GM12878 (cell line): ENCODE measurements around the gene PAEP. TPM values are rescaled to one million over a fixed set of nuclear protein-coding genes. Genes with fewer than 3 reads are reported as not detected.
"Not testable (repeated sequence)": the region's sequence is repeated elsewhere in the genome, so short reads cannot be mapped to it uniquely, and the experiment has no call there.

ENCODE experiments used
- ATAC-seq: fragments of 200-7000 bp; cut with Tn5 transposase; 3 replicates; pipeline ENCODE4 v1.9.1; 2020; ENCODE audit warnings: mild to moderate bottlenecking, moderate library complexity
- BruUV-seq: library from RNA; stranded (reverse); fragments of 400-500 nt; replicated peaks from 2 replicates; lab custom pipeline; 2021; lab: Mats Ljungman, UMichigan
- CTCF ChIA-PET: fragments of 300-600 bp; sonication (Branson Sonifier 250); formaldehyde crosslinking; extraction: SDS; loops from one replicate; lab custom pipeline; 2021; ENCODE audit warnings: inconsistent platforms; lab: Yijun Ruan, JAX
- POLR2A ChIA-PET: fragments of 350-600 bp; formaldehyde crosslinking; extraction: SDS; loops from one replicate; lab custom pipeline; 2021; ENCODE audit warnings: inconsistent platforms; lab: Charles Lee
- RAD21 ChIA-PET: fragments of 300-600 bp; sonication (Branson Sonifier 250); formaldehyde crosslinking; loops from one replicate; lab custom pipeline; 2023; ENCODE audit warnings: antibody characterized with exemption; ENCODE audit not compliant: unreplicated experiment; lab: Charles Lee
- SMC1A ChIA-PET: fragments of 300-600 bp; sonication (Branson Sonifier 250); formaldehyde crosslinking; loops from one replicate; lab custom pipeline; 2023; ENCODE audit not compliant: unreplicated experiment, uncharacterized antibody; lab: Charles Lee
- DNase-seq: peaks from one replicate; pipeline ENCODE4 v3.0.0-alpha.2; 2011; ENCODE audit warnings: low read depth, low spot score
- FAIRE-seq: peaks from 3 replicates; lab custom pipeline; 2011; peaks lifted over from hg19 to GRCh38; lab: Jason Lieb, UNC
- H2AFZ ChIP-seq: 2 replicates; pipeline ENCODE4 v1.6.0; 2011; ENCODE audit warnings: low read depth, low read length, control low read depth; ENCODE audit not compliant: control insufficient read depth
- H3K27ac ChIP-seq: 2 replicates; pipeline ENCODE4 v1.5.1; 2011; ENCODE audit warnings: control low read depth; ENCODE audit not compliant: control insufficient read depth, insufficient read depth
- H3K27me3 ChIP-seq, 2 experiments: replicated peaks in 1 of 2; 2 replicates each; pipeline versions ENCODE4 v1.6.0 to v1.6.1; 2011; ENCODE audit warnings: low read length in 1 of 2; ENCODE audit not compliant: control insufficient read depth in 2 of 2, insufficient read depth in 2 of 2
- H3K36me3 ChIP-seq, 2 experiments: 2 replicates each; pipeline ENCODE4 v1.5.1; 2011; ENCODE audit warnings: low read length in 1 of 2; ENCODE audit not compliant: control insufficient read depth in 2 of 2, insufficient read depth in 2 of 2
- H3K4me1 ChIP-seq: 2 replicates; pipeline ENCODE4 v1.6.1; 2011; ENCODE audit warnings: mild to moderate bottlenecking, low read length, moderate library complexity, mixed read lengths; ENCODE audit not compliant: control insufficient read depth, insufficient read depth
- H3K4me2 ChIP-seq: 2 replicates; pipeline ENCODE4 v1.6.0; 2011; ENCODE audit warnings: control low read depth; ENCODE audit not compliant: control insufficient read depth, insufficient read depth
- H3K4me3 ChIP-seq: fragments of 200-600 bp; sonication (generic); 2 replicates; pipeline ENCODE4 v1.5.1; 2016
- H3K79me2 ChIP-seq: 2 replicates; pipeline ENCODE4 v1.6.0; 2011; ENCODE audit warnings: low read length; ENCODE audit not compliant: control insufficient read depth, insufficient read depth
- H3K9ac ChIP-seq: 2 replicates; pipeline ENCODE4 v1.8.0; 2011; ENCODE audit warnings: low read length, control low read depth, mixed read lengths; ENCODE audit not compliant: control insufficient read depth, insufficient read depth
- H3K9me3 ChIP-seq: replicated peaks from 3 replicates; pipeline ENCODE4 v1.5.1; 2011; ENCODE audit warnings: mild to moderate bottlenecking, low read length; ENCODE audit not compliant: control insufficient read depth, insufficient read depth
- H4K20me1 ChIP-seq: 2 replicates; pipeline ENCODE4 v1.6.0; 2011; ENCODE audit not compliant: control insufficient read depth, insufficient read depth
- ATF3 ChIP-seq: IDR thresholded peaks from 2 replicates; pipeline ENCODE4 v1.6.1; 2011; ENCODE audit warnings: low read depth, mild to moderate bottlenecking, low read length, moderate library complexity, borderline replicate concordance; ENCODE audit errors: extremely low read depth
- JUNB ChIP-seq: IDR thresholded peaks from 2 replicates; pipeline ENCODE4 v1.6.1; 2016; ENCODE audit warnings: antibody characterized with exemption, mild to moderate bottlenecking
- REST ChIP-seq: IDR thresholded peaks from 2 replicates; pipeline ENCODE4 v1.6.1; 2012; ENCODE audit warnings: mild to moderate bottlenecking, low read depth, low read length
- STAT1 ChIP-seq: fragments of 450-650 bp; conservative IDR thresholded peaks from 2 replicates; pipeline ENCODE4 v1.6.1; 2014; ENCODE audit warnings: antibody characterized with exemption, mild to moderate bottlenecking
- TAF1 ChIP-seq: IDR thresholded peaks from 2 replicates; pipeline ENCODE4 v1.6.1; 2011; ENCODE audit warnings: mild to moderate bottlenecking, low read depth, low read length, borderline replicate concordance
- WRNIP1 ChIP-seq: IDR thresholded peaks from 2 replicates; pipeline ENCODE4 v1.6.1; 2011; ENCODE audit warnings: low read depth, low read length, improper control_type of control experiment, borderline replicate concordance
- ZBED1 ChIP-seq: IDR thresholded peaks from 2 replicates; pipeline ENCODE4 v1.6.1; 2016; ENCODE audit warnings: borderline replicate concordance
- WGBS: methylation state at CpG from one replicate; pipeline ENCODE4 v1.1.6; 2016; ENCODE audit warnings: low lambda C conversion rate; ENCODE audit not compliant: insufficient replicate concordance, insufficient coverage; ENCODE audit errors: missing lambda C conversion rate; 5-methylcytosine and 5-hydroxymethylcytosine counted together
- in situ Hi-C: fragments of 300-500 bp; cut with MboI; formaldehyde crosslinking; loops from 9 replicates; pipeline ENCODE4 v1.14.3; 2018; ENCODE audit warnings: mixed read lengths
- intact Hi-C: fragments of 100-400 bp; cut with micrococcal nuclease; formaldehyde crosslinking; loops from one replicate; pipeline ENCODE4 v1.14.2; 2022; ENCODE audit not compliant: unreplicated experiment
- polyA plus RNA-seq, 11 experiments: library from polyadenylated mRNA; depleted of rRNA in 4 of 11; unstranded in 6 of 11; stranded (reverse) in 5 of 11; fragments of >200 nt; fragmentation: Nextera tagmentation in 4 of 11; fragmentation: Illumina TruSeq in 1 of 11; extraction: Ambion mirVana in 4 of 11; extraction: Trizol in 1 of 11; gene quantifications; 1 replicate in 1 of 11; 2 replicates in 10 of 11; pipeline versions ENCODE4 v1.2.1 to v1.2.3, GENCODE V29; 2011 to 2016; ENCODE audit warnings: inconsistent platforms in 2 of 11, missing spikeins in 2 of 11, low read depth in 1 of 11
- total RNA-seq, 4 experiments: library from RNA; depleted of rRNA in 3 of 4; stranded (reverse); fragments of >200 nt in 3 of 4; fragmentation: Illumina TruSeq in 1 of 4; extraction: Trizol in 1 of 4; gene quantifications; 2 replicates each; pipeline versions ENCODE4 v1.2.1 to v1.2.3, GENCODE V29; 2013 to 2021

PAEP gene
- total and polyA plus RNA-seq, 10 of the 15 experiments (the other 5 are each of a cell fraction or from before 2014, with no cell fraction given) = not detected

GRCh38 chr9:135528842-135529435, 32.6 kb upstream of the PAEP start:
- H3K36me3 ChIP-seq, in situ Hi-C loops, H3K4me3 ChIP-seq, FAIRE-seq, RAD21 ChIA-PET, POLR2A ChIA-PET, intact Hi-C loops, H3K4me1 ChIP-seq, H3K4me2 ChIP-seq, H3K27ac ChIP-seq, BruUV-seq, DNase-seq, ATAC-seq, CTCF ChIA-PET, H4K20me1 ChIP-seq, H3K9me3 ChIP-seq, H3K27me3 ChIP-seq, H2AFZ ChIP-seq, H3K79me2 ChIP-seq, H3K9ac ChIP-seq: not testable (repeated sequence)
- WGBS = 61% methylated on average over 10 of the region's 10 CpGs
- SMC1A ChIA-PET = interaction anchor here (0.7 kb wide), 1 partner anchor 13 kb away, joined by 3 read pairs; no protein-coding TSS in a partner anchor

- no peaks in the 10 kb centered on the region for H3K4me1 ChIP-seq
- no peak overlapping the region for H3K4me3 ChIP-seq
- RAD21 ChIA-PET = no interaction called here
- H4K20me1 ChIP-seq = no peaks in the 10 kb centered on the region
- WGBS = 10% methylated on average over 5 of the region's 5 CpGs
- CTCF ChIA-PET = no interaction called here
- no peaks in the 10 kb centered on the region for H3K9me3 ChIP-seq
- BruUV-seq = no TSS peak
- SMC1A ChIA-PET = no interaction called here
- POLR2A ChIA-PET = no interaction called here
- H3K9ac ChIP-seq = no peak overlapping the region
- H3K27ac ChIP-seq = no peak overlapping the region
- H3K4me2 ChIP-seq = no peak overlapping the region
- in situ Hi-C loops = no loop called here
- intact Hi-C loops = no loop called here
- ATAC-seq (no peak), FAIRE-seq (no peak), DNase-seq (no peak)
- H2AFZ ChIP-seq = no peak overlapping the region
- peaks cover 0 to 3% of the 10 kb centered on the region in 2 experiments; a peak in 1 of 4 replicates for H3K27me3 ChIP-seq
- H3K79me2 ChIP-seq = no peaks in the 10 kb centered on the region
- no peaks in the 10 kb centered on the region for H3K36me3 ChIP-seq
- TF ChIP-seq REST (no peak), ATF3 (no peak), JUNB (no peak), STAT1 (no peak), ZBED1 (no peak), WRNIP1 (no peak), TAF1 (no peak)
These were observed 31.4 kb upstream of the PAEP start for GRCh38 chr9:135530146-135530545.
